NCI-H2171 treated with DMSO at 0.1 percent for 48 hours (cell line): ENCODE data around the gene AKT1.

Experiments
- DNase-seq: peaks from one replicate; lab custom pipeline; 2025; lab: John Stamatoyannopoulos, UW

The AKT1 gene

GRCh38 chr14:104799244-104800014, 3.9 kb upstream of the AKT1 start:
- DNase-seq: peak; percentile 16

GRCh38 chr14:104798300-104799243, 3.0 kb upstream of the AKT1 start:
- no peak for DNase-seq

- no peak for DNase-seq
Measured at GRCh38 chr14:104797115-104798044, 1.8 kb upstream of the AKT1 start.

- DNase-seq: no peak
Measured at GRCh38 chr14:104796687-104797081, 1.1 kb upstream of the AKT1 start.

- DNase-seq: no peak
Measured at GRCh38 chr14:104795781-104796686, 486 bp upstream of the AKT1 start.

- no peak for DNase-seq
Measured at GRCh38 chr14:104794631-104794992, 936 bp downstream of the AKT1 start.

- DNase-seq: no peak
Measured at GRCh38 chr14:104794099-104794498, 1.4 kb downstream of the AKT1 start.

GRCh38 chr14:104793703-104793959, 1.9 kb downstream of the AKT1 start:
- no peak for DNase-seq

GRCh38 chr14:104792945-104793702, 2.4 kb downstream of the AKT1 start:
- DNase-seq: no peak

- DNase-seq: no peak
Measured at GRCh38 chr14:104792101-104792884, 3.3 kb downstream of the AKT1 start.

GRCh38 chr14:104791425-104791824, 4.1 kb downstream of the AKT1 start:
- DNase-seq: no peak

GRCh38 chr14:104789752-104790743, 5.5 kb downstream of the AKT1 start:
- no peak for DNase-seq

- no peak for DNase-seq
Measured at GRCh38 chr14:104788873-104789663, 6.5 kb downstream of the AKT1 start.

GRCh38 chr14:104788161-104788818, 7.3 kb downstream of the AKT1 start:
- DNase-seq: peak; percentile 96

GRCh38 chr14:104787736-104788135, 7.8 kb downstream of the AKT1 start:
- DNase-seq: no peak

GRCh38 chr14:104786726-104787675, 8.5 kb downstream of the AKT1 start:
- DNase-seq: no peak
